Sigmoid colon (tissue), 7 donors: ENCODE results near the gene GPC5. TPM values are rescaled to one million over a fixed set of nuclear protein-coding genes. Genes with fewer than 3 reads are reported as not detected.
"Not testable (repeated sequence)": the region's sequence is repeated elsewhere in the genome, so short reads cannot be mapped to it uniquely, and the experiment has no call there.

Source experiments
- DNase-seq: peaks from one replicate; pipeline ENCODE4 v3.0.0-alpha.2; 2019
- H3K27ac ChIP-seq, 4 donors: fragments of 200-600 bp; sonication (generic); one replicate each; pipeline ENCODE4 v1.5.1; 2016 to 2019; ENCODE audit warnings: mild to moderate bottlenecking in 1 of 4
- H3K27me3 ChIP-seq, 3 donors: fragments of 200-600 bp; sonication (generic); one replicate each; pipeline ENCODE4 v1.5.1; 2019; ENCODE audit warnings: mild to moderate bottlenecking in 1 of 3
- H3K36me3 ChIP-seq, 4 donors: fragments of 200-600 bp; sonication (generic); one replicate each; pipeline ENCODE4 v1.5.1; 2016 to 2019
- H3K4me1 ChIP-seq, 4 donors: fragments of 200-600 bp; sonication (generic); one replicate each; pipeline ENCODE4 v1.5.1; 2017 to 2019
- H3K4me3 ChIP-seq, 4 donors: fragments of 200-600 bp; sonication (generic); one replicate each; pipeline ENCODE4 v1.5.1; 2017 to 2019; ENCODE audit warnings: mild to moderate bottlenecking in 2 of 4, moderate library complexity in 1 of 4
- H3K9me3 ChIP-seq, 4 donors: fragments of 200-600 bp in 3 of 4; sonication (generic) in 3 of 4; one replicate each; pipeline versions ENCODE4 v1.5.1 to v1.6.1; 2013 to 2019
- EP300 ChIP-seq, 4 donors: sonication (generic); formaldehyde crosslinking; IDR thresholded peaks; one replicate each; pipeline ENCODE4 v1.6.1; 2017; ENCODE audit warnings: antibody characterized with exemption in 4 of 4
- POLR2A ChIP-seq, 2 donors: fragments of 450-650 bp; IDR thresholded peaks; one replicate each; pipeline ENCODE4 v1.6.1; 2016; ENCODE audit warnings: antibody characterized with exemption in 2 of 2, mild to moderate bottlenecking in 2 of 2, moderate library complexity in 2 of 2
- POLR2AphosphoS5 ChIP-seq, 4 donors: sonication (generic); formaldehyde crosslinking; IDR thresholded peaks; one replicate each; pipeline ENCODE4 v1.6.1; 2017; ENCODE audit warnings: antibody characterized with exemption in 4 of 4
- WGBS, 2 donors: extraction: QIAGEN DNeasy Blood & Tissue Kit; methylation state at CpG; one replicate each; pipeline ENCODE4 v1.1.7; 2013; 5-methylcytosine and 5-hydroxymethylcytosine counted together
- intact Hi-C: fragments of 100-400 bp; cut with DNase I; formaldehyde crosslinking; loops from one replicate; pipeline ENCODE4 v1.15.1; 2023
- polyA plus RNA-seq, 3 donors: library from polyadenylated mRNA; stranded (reverse); fragments of 200-250 nt; gene quantifications; one replicate each; pipeline ENCODE4 v1.2.3, GENCODE V29; 2013
- total RNA-seq, 4 donors: library from RNA; depleted of rRNA; stranded (reverse); fragments of >200 nt; gene quantifications; one replicate each; pipeline ENCODE4 v1.1.0, GENCODE V29; 2016
- TF ChIP-seq, protein P1 (sequence below), 4 experiments: fragments of 450-650 bp in 3 of 4; fragments of 200-600 bp in 1 of 4; IDR thresholded peaks; one replicate each; pipeline ENCODE4 v1.5.1; 2016 to 2019; ENCODE audit warnings: antibody characterized with exemption in 4 of 4, mild to moderate bottlenecking in 3 of 4, moderate library complexity in 2 of 4
- donor health status: healthy with polysubstance abuse.
- donor health status: Bipolar disorder and iron deficiency.
- donor health status: healthy.

GPC5 gene
- total and polyA plus RNA-seq, 7 donors, result 0.39 to 3.9 (median 2.9) TPM; not detected in 2

- intact Hi-C loops, result no loop called here
- H3K27ac ChIP-seq, result no peak overlapping the region
These were observed 269.1 kb downstream of the GPC5 start for GRCh38 chr13:91667486-91667885.

DNA sequence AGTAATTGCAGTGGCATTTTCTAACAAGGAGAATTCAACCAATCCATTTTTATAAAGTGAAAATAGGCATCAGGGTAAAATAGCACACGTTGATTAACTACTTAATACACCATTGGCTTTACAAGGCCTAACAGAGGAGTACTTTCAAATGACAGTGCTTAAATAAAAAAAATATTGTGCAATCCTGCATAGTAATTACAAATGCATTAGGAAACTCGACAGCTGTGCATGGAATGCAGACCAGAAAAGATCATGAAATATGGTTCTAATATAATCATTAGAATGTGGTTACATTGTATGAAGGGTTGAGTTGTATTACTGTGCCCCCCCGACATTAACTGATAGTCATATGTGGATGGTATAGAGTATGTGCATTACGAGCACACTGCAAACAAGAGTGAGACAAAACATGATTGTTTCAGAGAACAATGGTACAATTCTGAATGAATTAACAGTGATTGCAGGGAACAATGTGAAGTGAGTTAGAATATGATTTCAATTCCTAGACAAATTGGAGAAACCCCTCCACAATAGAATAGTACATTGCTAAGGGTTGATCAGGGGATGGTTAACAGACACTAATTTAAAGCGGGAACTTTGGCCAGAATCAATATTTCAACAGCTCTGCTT is 270.6 kb downstream of the GPC5 start:
- Histone ChIP-seq H3K27me3 (no peaks in the 10 kb centered on the region), H3K36me3 (no peaks in the 10 kb centered on the region), H3K9me3 (no peaks in the 10 kb centered on the region), H3K4me1 (no peaks in the 10 kb centered on the region), H3K4me3 (no peak overlapping the region), H3K27ac (no peak overlapping the region)
- TF ChIP-seq POLR2AphosphoS5 (IDR thresholded peaks at IDR 0.05), result no peak
- TF ChIP-seq POLR2A (IDR thresholded peaks at IDR 0.05), result no peak
- TF ChIP-seq, protein P1, sequence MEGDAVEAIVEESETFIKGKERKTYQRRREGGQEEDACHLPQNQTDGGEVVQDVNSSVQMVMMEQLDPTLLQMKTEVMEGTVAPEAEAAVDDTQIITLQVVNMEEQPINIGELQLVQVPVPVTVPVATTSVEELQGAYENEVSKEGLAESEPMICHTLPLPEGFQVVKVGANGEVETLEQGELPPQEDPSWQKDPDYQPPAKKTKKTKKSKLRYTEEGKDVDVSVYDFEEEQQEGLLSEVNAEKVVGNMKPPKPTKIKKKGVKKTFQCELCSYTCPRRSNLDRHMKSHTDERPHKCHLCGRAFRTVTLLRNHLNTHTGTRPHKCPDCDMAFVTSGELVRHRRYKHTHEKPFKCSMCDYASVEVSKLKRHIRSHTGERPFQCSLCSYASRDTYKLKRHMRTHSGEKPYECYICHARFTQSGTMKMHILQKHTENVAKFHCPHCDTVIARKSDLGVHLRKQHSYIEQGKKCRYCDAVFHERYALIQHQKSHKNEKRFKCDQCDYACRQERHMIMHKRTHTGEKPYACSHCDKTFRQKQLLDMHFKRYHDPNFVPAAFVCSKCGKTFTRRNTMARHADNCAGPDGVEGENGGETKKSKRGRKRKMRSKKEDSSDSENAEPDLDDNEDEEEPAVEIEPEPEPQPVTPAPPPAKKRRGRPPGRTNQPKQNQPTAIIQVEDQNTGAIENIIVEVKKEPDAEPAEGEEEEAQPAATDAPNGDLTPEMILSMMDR (IDR thresholded peaks at IDR 0.05), result no peak
- TF ChIP-seq EP300 (IDR thresholded peaks at IDR 0.05), result no peak
- 52 to 74% methylated on average over 5 of the region's 5 CpGs for WGBS, 2 donors
- no peak for DNase-seq
- intact Hi-C loops, result no loop called here

More at GRCh38 chr13:91667486-91667885, 269.1 kb downstream of the GPC5 start:
- Histone ChIP-seq H3K4me3 (no peak overlapping the region), H3K36me3 (no peaks in the 10 kb centered on the region), H3K27me3 (no peaks in the 10 kb centered on the region), H3K9me3 (no peaks in the 10 kb centered on the region), H3K4me1 (no peaks in the 10 kb centered on the region)
- TF ChIP-seq POLR2AphosphoS5 (IDR thresholded peaks at IDR 0.05), result no peak
- TF ChIP-seq EP300 (IDR thresholded peaks at IDR 0.05), result no peak
- TF ChIP-seq, protein P1 (IDR thresholded peaks at IDR 0.05), result no peak
- no peak for TF ChIP-seq POLR2A (IDR thresholded peaks at IDR 0.05)
- DNase-seq, result no peak
- WGBS, 2 donors, result 84 to 91% methylated on average over 2 of the region's 2 CpGs

- H3K36me3 ChIP-seq, intact Hi-C loops: not testable (repeated sequence)
- 89 to 95% methylated on average over 15 of the region's 15 CpGs for WGBS, 2 donors
These were observed 275.9 kb downstream of the GPC5 start for GRCh38 chr13:91674347-91674746.

DNA sequence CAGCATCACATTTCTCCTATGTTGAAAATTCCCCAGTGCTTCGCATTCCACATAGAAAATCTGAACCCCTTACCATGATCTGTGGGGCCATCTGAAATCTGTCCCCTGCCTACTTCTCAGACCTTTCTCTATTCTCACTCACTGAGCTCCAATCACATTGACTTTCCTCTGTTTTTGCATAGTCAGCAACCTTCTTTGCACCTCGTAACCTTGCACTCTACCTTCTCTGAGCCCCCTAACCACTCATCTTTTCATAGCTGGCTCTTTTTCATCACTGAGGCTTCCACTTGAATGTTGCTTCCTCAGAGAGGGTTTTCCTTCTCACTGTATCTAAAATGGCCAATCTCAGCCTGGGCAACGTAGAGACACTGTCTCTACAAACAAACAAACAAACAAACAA is 286.3 kb downstream of the GPC5 start:
- Histone ChIP-seq H3K27me3 (no peaks in the 10 kb centered on the region), H3K4me3 (no peak overlapping the region), H3K4me1 (no peaks in the 10 kb centered on the region), H3K36me3 (no peaks in the 10 kb centered on the region), H3K27ac (no peak overlapping the region), H3K9me3 (no peaks in the 10 kb centered on the region)
- no peak for DNase-seq
- intact Hi-C loops, result no loop called here
- TF ChIP-seq, protein P1 (IDR thresholded peaks at IDR 0.05), result no peak
- TF ChIP-seq EP300 (IDR thresholded peaks at IDR 0.05) (no peak), POLR2A (IDR thresholded peaks at IDR 0.05) (no peak), POLR2AphosphoS5 (IDR thresholded peaks at IDR 0.05) (no peak)
- WGBS, 2 donors, result 67 to 78% methylated on average over 3 of the region's 3 CpGs

More at GRCh38 chr13:91674347-91674746, 275.9 kb downstream of the GPC5 start:
- not testable (repeated sequence) for H3K27me3 ChIP-seq, H3K4me1 ChIP-seq, H3K27ac ChIP-seq, H3K9me3 ChIP-seq, DNase-seq, H3K4me3 ChIP-seq

GRCh38 chr13:91690944-91691343 is 292.5 kb downstream of the GPC5 start:
- Histone ChIP-seq H3K36me3 (no peaks in the 10 kb centered on the region), H3K4me1 (no peaks in the 10 kb centered on the region), H3K9me3 (no peaks in the 10 kb centered on the region), H3K27ac (no peak overlapping the region), H3K4me3 (no peak overlapping the region), H3K27me3 (no peaks in the 10 kb centered on the region)
- intact Hi-C loops, result no loop called here
- WGBS, 2 donors, result 78 to 83% methylated on average over 6 of the region's 6 CpGs
- TF ChIP-seq EP300 (IDR thresholded peaks at IDR 0.05) (no peak), POLR2A (IDR thresholded peaks at IDR 0.05) (no peak), POLR2AphosphoS5 (IDR thresholded peaks at IDR 0.05) (no peak)
- TF ChIP-seq, protein P1 (IDR thresholded peaks at IDR 0.05), result no peak
- no peak for DNase-seq
